PC-3 (cell line): ENCODE measurements around the gene SPACDR.

Source experiments
- EZH2 ChIP-seq: fragments of 300-600 bp; sonication (generic); IDR thresholded peaks from one replicate; pipeline ENCODE4 v1.6.1; 2017; ENCODE audit warnings: antibody characterized with exemption, mild to moderate bottlenecking, low read length; ENCODE audit not compliant: unreplicated experiment
- EZH2phosphoT487 ChIP-seq: fragments of 300-600 bp; sonication (generic); IDR thresholded peaks from 2 replicates; pipeline ENCODE4 v1.6.1; 2018; ENCODE audit warnings: mild to moderate bottlenecking, antibody characterized with exemption, low read length, borderline replicate concordance
- TF ChIP-seq, protein P1 (sequence below): fragments of 300-600 bp; sonication (generic); conservative IDR thresholded peaks from 2 replicates; pipeline ENCODE4 v1.5.1; 2017; ENCODE audit warnings: antibody characterized with exemption, low read depth, mild to moderate bottlenecking, low read length

DNA sequence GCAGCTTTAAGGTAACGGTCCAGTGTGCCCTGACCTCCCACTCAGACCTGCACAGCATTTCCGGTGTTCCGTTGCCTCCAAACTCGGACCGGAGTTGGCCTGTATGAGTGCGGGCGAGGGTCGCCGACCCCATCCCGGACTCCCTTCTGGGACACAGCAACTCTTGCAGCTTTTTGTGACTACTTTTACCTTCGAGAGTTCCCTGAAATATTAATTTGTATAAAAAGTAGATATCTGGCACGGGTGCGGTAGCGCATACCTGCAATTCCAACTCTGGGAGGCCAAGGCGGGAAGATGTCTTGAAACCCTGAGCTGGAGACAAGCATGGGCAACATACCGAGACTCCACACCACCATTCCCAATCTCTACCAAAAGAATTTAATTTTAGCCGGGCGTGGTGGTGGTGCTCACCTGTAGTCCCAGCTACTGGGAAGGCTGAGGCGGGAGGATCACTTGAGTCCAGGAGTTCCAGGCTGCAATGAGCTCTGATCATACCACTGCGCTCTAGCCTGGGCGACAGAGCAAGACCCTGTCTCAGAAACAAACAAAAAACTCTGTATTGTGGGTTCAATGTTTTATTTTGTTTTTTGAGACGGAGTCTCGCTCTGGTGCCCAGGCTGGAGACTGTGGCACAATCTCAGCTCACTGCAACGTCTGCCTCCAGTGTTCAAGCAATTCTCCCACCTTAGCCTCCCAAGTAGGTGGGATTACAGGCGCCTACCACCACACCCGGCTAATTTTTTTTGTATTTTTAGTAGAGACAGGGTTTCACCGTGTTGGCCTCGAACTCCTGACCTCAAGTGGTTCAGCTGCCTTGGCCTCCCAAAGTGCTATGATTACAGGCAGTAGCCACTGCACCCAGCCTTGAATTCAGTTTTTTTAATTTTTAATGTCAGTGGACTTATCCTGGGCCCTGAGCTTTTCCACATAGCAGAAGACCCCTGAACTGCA lies 26.6 kb downstream of the SPACDR start:
- TF ChIP-seq, protein P1, sequence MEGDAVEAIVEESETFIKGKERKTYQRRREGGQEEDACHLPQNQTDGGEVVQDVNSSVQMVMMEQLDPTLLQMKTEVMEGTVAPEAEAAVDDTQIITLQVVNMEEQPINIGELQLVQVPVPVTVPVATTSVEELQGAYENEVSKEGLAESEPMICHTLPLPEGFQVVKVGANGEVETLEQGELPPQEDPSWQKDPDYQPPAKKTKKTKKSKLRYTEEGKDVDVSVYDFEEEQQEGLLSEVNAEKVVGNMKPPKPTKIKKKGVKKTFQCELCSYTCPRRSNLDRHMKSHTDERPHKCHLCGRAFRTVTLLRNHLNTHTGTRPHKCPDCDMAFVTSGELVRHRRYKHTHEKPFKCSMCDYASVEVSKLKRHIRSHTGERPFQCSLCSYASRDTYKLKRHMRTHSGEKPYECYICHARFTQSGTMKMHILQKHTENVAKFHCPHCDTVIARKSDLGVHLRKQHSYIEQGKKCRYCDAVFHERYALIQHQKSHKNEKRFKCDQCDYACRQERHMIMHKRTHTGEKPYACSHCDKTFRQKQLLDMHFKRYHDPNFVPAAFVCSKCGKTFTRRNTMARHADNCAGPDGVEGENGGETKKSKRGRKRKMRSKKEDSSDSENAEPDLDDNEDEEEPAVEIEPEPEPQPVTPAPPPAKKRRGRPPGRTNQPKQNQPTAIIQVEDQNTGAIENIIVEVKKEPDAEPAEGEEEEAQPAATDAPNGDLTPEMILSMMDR: no peak
- no peak for TF ChIP-seq EZH2phosphoT487
- TF ChIP-seq EZH2: no peak
